GM12878 (cell line): Measurements from ENCODE around the gene SERPINB4. TPM values are rescaled to one million over a fixed set of nuclear protein-coding genes. Genes with fewer than 3 reads are reported as not detected.
A peak's percentile ranks its signal among the peaks of the same experiment; 100 is the strongest.

Experiments used
- BHLHE40 ChIP-seq, 2 experiments: fragments of 450-650 bp in 1 of 2; IDR thresholded peaks; 2 replicates each; pipeline ENCODE4 v1.6.1; 2011 to 2017; ENCODE audit warnings: low read depth in 2 of 2, borderline replicate concordance in 1 of 2, improper control_type of control experiment in 1 of 2, low read length in 1 of 2, mild to moderate bottlenecking in 1 of 2
- FOS ChIP-seq: IDR thresholded peaks from 3 replicates; pipeline ENCODE4 v1.6.1; 2011; ENCODE audit warnings: borderline replicate concordance; ENCODE audit not compliant: insufficient read length; ENCODE audit errors: extremely low read depth
- IKZF2 ChIP-seq, 2 experiments: fragments of 450-650 bp; IDR thresholded peaks; 2 replicates each; pipeline ENCODE4 v1.6.1; 2017; ENCODE audit warnings: mild to moderate bottlenecking in 2 of 2, moderate library complexity in 2 of 2
- IRF4 ChIP-seq: IDR thresholded peaks from 2 replicates; pipeline ENCODE4 v1.6.1; 2011; ENCODE audit warnings: low read depth, low read length
- IRF5 ChIP-seq: fragments of 450-650 bp; IDR thresholded peaks from 2 replicates; pipeline ENCODE4 v1.6.1; 2017; ENCODE audit warnings: borderline replicate concordance
- JUNB ChIP-seq: IDR thresholded peaks from 2 replicates; pipeline ENCODE4 v1.6.1; 2016; ENCODE audit warnings: antibody characterized with exemption, mild to moderate bottlenecking
- MYB ChIP-seq: fragments of 150-350 bp; IDR thresholded peaks from 2 replicates; pipeline ENCODE4 v1.6.1; 2014; ENCODE audit warnings: mild to moderate bottlenecking, low read depth, low read length, borderline replicate concordance
- RAD21 ChIP-seq: IDR thresholded peaks from 2 replicates; pipeline ENCODE4 v1.6.1; 2011; ENCODE audit warnings: mild to moderate bottlenecking, low read depth, low read length, moderate library complexity; ENCODE audit not compliant: insufficient read depth
- RUNX3 ChIP-seq: IDR thresholded peaks from 2 replicates; pipeline ENCODE4 v1.6.1; 2012; ENCODE audit warnings: low read length, inconsistent platforms
- polyA plus RNA-seq, 11 experiments: library from polyadenylated mRNA; depleted of rRNA in 4 of 11; unstranded in 6 of 11; stranded (reverse) in 5 of 11; fragments of >200 nt; fragmentation: Nextera tagmentation in 4 of 11; fragmentation: Illumina TruSeq in 1 of 11; extraction: Ambion mirVana in 4 of 11; extraction: Trizol in 1 of 11; gene quantifications; 1 replicate in 1 of 11; 2 replicates in 10 of 11; pipeline versions ENCODE4 v1.2.1 to v1.2.3, GENCODE V29; 2011 to 2016; ENCODE audit warnings: inconsistent platforms in 2 of 11, missing spikeins in 2 of 11, low read depth in 1 of 11
- total RNA-seq, 4 experiments: library from RNA; depleted of rRNA in 3 of 4; stranded (reverse); fragments of >200 nt in 3 of 4; fragmentation: Illumina TruSeq in 1 of 4; extraction: Trizol in 1 of 4; gene quantifications; 2 replicates each; pipeline versions ENCODE4 v1.2.1 to v1.2.3, GENCODE V29; 2013 to 2021
- TF ChIP-seq, protein P1 (sequence below): fragments of 450-650 bp; IDR thresholded peaks from 2 replicates; pipeline ENCODE4 v1.6.1; 2017; ENCODE audit warnings: low read depth, mild to moderate bottlenecking, moderate library complexity
- TF ChIP-seq, protein P2 (sequence below): IDR thresholded peaks from 2 replicates; pipeline ENCODE4 v1.6.1; 2012; ENCODE audit warnings: mild to moderate bottlenecking, low read depth, low read length
- TF ChIP-seq, protein P3 (sequence below): fragments of 450-650 bp; conservative IDR thresholded peaks from 2 replicates; pipeline ENCODE4 v1.6.1; 2017; ENCODE audit warnings: mild to moderate bottlenecking, moderate library complexity
- TF ChIP-seq, protein P4 (sequence below): IDR thresholded peaks from 2 replicates; pipeline ENCODE4 v1.6.1; 2012; ENCODE audit warnings: improper control_type of control experiment, low read depth, low read length; ENCODE audit not compliant: insufficient replicate concordance
- TF ChIP-seq, protein P5 (sequence below): IDR thresholded peaks from 2 replicates; pipeline ENCODE4 v1.6.1; 2011; ENCODE audit warnings: low read depth, mild to moderate bottlenecking, low read length, moderate library complexity, borderline replicate concordance; ENCODE audit errors: extremely low read depth

Gene SERPINB4
- total and polyA plus RNA-seq, 10 of the 15 experiments (the other 5 are each of a cell fraction or from before 2014, with no cell fraction given) = not detected

DNA sequence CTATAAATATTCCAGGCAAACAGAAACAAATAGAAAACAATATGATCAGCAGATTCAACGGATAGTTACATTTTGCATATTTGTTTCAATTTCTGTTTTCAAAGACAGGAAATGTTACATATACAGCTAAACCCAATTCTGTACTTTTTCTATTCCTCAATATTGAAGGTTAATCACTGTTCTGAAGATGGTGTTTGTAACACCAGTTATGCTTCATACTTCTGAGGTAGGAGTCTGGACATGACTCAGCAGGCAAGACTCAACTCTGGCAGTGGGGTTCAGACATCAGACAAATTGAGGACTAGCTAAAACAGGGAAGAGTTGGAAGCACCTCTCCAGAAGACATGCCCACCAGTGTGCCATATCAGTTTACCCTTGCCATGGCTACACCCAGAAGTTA is 40.3 kb downstream of the SERPINB4 start (continued):
- peak; percentile 68; the same call in 1 of the 2 replicates for TF ChIP-seq JUNB
- no peak for TF ChIP-seq FOS
- peak; percentile 22; the same call in 1 of the 2 replicates for TF ChIP-seq RUNX3
- TF ChIP-seq IKZF2 (IDR thresholded peaks at IDR 0.05) = 0 out of 4 replicates have a peak, but pooled peaks have one; percentile 6 to 16
- TF ChIP-seq, protein P1, sequence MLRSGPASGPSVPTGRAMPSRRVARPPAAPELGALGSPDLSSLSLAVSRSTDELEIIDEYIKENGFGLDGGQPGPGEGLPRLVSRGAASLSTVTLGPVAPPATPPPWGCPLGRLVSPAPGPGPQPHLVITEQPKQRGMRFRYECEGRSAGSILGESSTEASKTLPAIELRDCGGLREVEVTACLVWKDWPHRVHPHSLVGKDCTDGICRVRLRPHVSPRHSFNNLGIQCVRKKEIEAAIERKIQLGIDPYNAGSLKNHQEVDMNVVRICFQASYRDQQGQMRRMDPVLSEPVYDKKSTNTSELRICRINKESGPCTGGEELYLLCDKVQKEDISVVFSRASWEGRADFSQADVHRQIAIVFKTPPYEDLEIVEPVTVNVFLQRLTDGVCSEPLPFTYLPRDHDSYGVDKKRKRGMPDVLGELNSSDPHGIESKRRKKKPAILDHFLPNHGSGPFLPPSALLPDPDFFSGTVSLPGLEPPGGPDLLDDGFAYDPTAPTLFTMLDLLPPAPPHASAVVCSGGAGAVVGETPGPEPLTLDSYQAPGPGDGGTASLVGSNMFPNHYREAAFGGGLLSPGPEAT = no peak
- TF ChIP-seq, protein P2, sequence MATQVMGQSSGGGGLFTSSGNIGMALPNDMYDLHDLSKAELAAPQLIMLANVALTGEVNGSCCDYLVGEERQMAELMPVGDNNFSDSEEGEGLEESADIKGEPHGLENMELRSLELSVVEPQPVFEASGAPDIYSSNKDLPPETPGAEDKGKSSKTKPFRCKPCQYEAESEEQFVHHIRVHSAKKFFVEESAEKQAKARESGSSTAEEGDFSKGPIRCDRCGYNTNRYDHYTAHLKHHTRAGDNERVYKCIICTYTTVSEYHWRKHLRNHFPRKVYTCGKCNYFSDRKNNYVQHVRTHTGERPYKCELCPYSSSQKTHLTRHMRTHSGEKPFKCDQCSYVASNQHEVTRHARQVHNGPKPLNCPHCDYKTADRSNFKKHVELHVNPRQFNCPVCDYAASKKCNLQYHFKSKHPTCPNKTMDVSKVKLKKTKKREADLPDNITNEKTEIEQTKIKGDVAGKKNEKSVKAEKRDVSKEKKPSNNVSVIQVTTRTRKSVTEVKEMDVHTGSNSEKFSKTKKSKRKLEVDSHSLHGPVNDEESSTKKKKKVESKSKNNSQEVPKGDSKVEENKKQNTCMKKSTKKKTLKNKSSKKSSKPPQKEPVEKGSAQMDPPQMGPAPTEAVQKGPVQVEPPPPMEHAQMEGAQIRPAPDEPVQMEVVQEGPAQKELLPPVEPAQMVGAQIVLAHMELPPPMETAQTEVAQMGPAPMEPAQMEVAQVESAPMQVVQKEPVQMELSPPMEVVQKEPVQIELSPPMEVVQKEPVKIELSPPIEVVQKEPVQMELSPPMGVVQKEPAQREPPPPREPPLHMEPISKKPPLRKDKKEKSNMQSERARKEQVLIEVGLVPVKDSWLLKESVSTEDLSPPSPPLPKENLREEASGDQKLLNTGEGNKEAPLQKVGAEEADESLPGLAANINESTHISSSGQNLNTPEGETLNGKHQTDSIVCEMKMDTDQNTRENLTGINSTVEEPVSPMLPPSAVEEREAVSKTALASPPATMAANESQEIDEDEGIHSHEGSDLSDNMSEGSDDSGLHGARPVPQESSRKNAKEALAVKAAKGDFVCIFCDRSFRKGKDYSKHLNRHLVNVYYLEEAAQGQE = no peak
- no peak for TF ChIP-seq RAD21
- no peak for TF ChIP-seq IRF5
- TF ChIP-seq, protein P3, sequence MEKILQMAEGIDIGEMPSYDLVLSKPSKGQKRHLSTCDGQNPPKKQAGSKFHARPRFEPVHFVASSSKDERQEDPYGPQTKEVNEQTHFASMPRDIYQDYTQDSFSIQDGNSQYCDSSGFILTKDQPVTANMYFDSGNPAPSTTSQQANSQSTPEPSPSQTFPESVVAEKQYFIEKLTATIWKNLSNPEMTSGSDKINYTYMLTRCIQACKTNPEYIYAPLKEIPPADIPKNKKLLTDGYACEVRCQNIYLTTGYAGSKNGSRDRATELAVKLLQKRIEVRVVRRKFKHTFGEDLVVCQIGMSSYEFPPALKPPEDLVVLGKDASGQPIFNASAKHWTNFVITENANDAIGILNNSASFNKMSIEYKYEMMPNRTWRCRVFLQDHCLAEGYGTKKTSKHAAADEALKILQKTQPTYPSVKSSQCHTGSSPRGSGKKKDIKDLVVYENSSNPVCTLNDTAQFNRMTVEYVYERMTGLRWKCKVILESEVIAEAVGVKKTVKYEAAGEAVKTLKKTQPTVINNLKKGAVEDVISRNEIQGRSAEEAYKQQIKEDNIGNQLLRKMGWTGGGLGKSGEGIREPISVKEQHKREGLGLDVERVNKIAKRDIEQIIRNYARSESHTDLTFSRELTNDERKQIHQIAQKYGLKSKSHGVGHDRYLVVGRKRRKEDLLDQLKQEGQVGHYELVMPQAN = no peak
- TF ChIP-seq, protein P4, sequence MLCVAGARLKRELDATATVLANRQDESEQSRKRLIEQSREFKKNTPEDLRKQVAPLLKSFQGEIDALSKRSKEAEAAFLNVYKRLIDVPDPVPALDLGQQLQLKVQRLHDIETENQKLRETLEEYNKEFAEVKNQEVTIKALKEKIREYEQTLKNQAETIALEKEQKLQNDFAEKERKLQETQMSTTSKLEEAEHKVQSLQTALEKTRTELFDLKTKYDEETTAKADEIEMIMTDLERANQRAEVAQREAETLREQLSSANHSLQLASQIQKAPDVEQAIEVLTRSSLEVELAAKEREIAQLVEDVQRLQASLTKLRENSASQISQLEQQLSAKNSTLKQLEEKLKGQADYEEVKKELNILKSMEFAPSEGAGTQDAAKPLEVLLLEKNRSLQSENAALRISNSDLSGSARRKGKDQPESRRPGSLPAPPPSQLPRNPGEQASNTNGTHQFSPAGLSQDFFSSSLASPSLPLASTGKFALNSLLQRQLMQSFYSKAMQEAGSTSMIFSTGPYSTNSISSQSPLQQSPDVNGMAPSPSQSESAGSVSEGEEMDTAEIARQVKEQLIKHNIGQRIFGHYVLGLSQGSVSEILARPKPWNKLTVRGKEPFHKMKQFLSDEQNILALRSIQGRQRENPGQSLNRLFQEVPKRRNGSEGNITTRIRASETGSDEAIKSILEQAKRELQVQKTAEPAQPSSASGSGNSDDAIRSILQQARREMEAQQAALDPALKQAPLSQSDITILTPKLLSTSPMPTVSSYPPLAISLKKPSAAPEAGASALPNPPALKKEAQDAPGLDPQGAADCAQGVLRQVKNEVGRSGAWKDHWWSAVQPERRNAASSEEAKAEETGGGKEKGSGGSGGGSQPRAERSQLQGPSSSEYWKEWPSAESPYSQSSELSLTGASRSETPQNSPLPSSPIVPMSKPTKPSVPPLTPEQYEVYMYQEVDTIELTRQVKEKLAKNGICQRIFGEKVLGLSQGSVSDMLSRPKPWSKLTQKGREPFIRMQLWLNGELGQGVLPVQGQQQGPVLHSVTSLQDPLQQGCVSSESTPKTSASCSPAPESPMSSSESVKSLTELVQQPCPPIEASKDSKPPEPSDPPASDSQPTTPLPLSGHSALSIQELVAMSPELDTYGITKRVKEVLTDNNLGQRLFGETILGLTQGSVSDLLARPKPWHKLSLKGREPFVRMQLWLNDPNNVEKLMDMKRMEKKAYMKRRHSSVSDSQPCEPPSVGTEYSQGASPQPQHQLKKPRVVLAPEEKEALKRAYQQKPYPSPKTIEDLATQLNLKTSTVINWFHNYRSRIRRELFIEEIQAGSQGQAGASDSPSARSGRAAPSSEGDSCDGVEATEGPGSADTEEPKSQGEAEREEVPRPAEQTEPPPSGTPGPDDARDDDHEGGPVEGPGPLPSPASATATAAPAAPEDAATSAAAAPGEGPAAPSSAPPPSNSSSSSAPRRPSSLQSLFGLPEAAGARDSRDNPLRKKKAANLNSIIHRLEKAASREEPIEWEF = peak; percentile 29
- TF ChIP-seq, protein P5, sequence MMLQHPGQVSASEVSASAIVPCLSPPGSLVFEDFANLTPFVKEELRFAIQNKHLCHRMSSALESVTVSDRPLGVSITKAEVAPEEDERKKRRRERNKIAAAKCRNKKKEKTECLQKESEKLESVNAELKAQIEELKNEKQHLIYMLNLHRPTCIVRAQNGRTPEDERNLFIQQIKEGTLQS = no peak
- TF ChIP-seq IRF4 = 0 out of 2 replicates have a peak, but pooled peaks have one; percentile 22
- TF ChIP-seq MYB = no peak
- no peak for TF ChIP-seq BHLHE40 (IDR thresholded peaks at IDR 0.05; ENCODE audit: borderline replicate concordance in 1 of 2, low read depth in 2 of 2, low read length in 1 of 2)
